PC-9 (cell line): Measurements from ENCODE around the gene WNT9B. TPM values are rescaled to one million over a fixed set of nuclear protein-coding genes. Genes with fewer than 3 reads are reported as not detected.

Source experiments
- BruUV-seq: library from RNA; stranded (reverse); fragments of 400-500 nt; replicated peaks from 2 replicates; lab custom pipeline; 2021; lab: Mats Ljungman, UMichigan
- CTCF ChIA-PET: fragments of 300-600 bp; sonication (Branson Sonifier 250); formaldehyde crosslinking; loops from one replicate; lab custom pipeline; 2022; ENCODE audit warnings: antibody characterized with exemption; lab: Charles Lee
- POLR2A ChIA-PET: fragments of 300-600 bp; sonication (Branson Sonifier 250); formaldehyde crosslinking; loops from one replicate; lab custom pipeline; 2022; ENCODE audit warnings: antibody characterized with exemption; ENCODE audit not compliant: unreplicated experiment; lab: Charles Lee
- DNase-seq, 2 experiments: peaks; one replicate each; pipeline versions ENCODE4 v3.0.0 to v3.0.0-alpha.2; 2015 to 2022; ENCODE audit warnings: mixed read lengths in 1 of 2
- H2AFZ ChIP-seq: fragments of 200-600 bp; sonication (generic); 2 replicates; pipeline ENCODE4 v1.8.1; 2017; ENCODE audit warnings: antibody characterized with exemption
- H3F3A ChIP-seq: fragments of 200-600 bp; sonication (generic); 2 replicates; pipeline ENCODE4 v1.8.1; 2017; ENCODE audit warnings: antibody characterized with exemption, mild to moderate bottlenecking, low read depth; ENCODE audit not compliant: insufficient read depth
- H3K27ac ChIP-seq: fragments of 200-600 bp; sonication (generic); 2 replicates; pipeline ENCODE4 v1.6.1; 2016; ENCODE audit warnings: mixed run types
- H3K27me3 ChIP-seq: fragments of 200-600 bp; sonication (generic); 2 replicates; pipeline ENCODE4 v1.6.1; 2016; ENCODE audit warnings: low read depth, mixed run types; ENCODE audit not compliant: insufficient read depth
- H3K36me3 ChIP-seq: fragments of 200-600 bp; sonication (generic); 2 replicates; pipeline ENCODE4 v1.6.1; 2016; ENCODE audit warnings: low read depth, mixed run types
- H3K4me1 ChIP-seq: fragments of 200-600 bp; sonication (generic); replicated peaks from 2 replicates; pipeline ENCODE4 v1.6.1; 2016; ENCODE audit warnings: mixed run types; ENCODE audit not compliant: insufficient read depth
- H3K4me2 ChIP-seq: fragments of 200-600 bp; sonication (generic); 2 replicates; pipeline ENCODE4 v1.6.1; 2017; ENCODE audit warnings: mixed run types
- H3K4me3 ChIP-seq: fragments of 200-600 bp; sonication (generic); 2 replicates; pipeline ENCODE4 v1.6.1; 2016; ENCODE audit warnings: mixed run types
- H3K79me2 ChIP-seq: fragments of 200-600 bp; sonication (generic); 2 replicates; pipeline ENCODE4 v1.6.1; 2017; ENCODE audit warnings: low read depth, mixed run types
- H3K9me2 ChIP-seq: fragments of 200-600 bp; sonication (generic); 2 replicates; pipeline ENCODE4 v1.8.1; 2017; ENCODE audit warnings: mild to moderate bottlenecking; ENCODE audit not compliant: insufficient read depth
- H3K9me3 ChIP-seq: fragments of 200-600 bp; sonication (generic); 2 replicates; pipeline ENCODE4 v1.8.1; 2016; ENCODE audit warnings: low read depth; ENCODE audit not compliant: insufficient read depth
- H4K20me1 ChIP-seq: fragments of 200-600 bp; sonication (generic); 2 replicates; pipeline ENCODE4 v1.8.1; 2017; ENCODE audit not compliant: insufficient read depth
- CTCF ChIP-seq: fragments of 200-600 bp; sonication (generic); conservative IDR thresholded peaks from 2 replicates; pipeline ENCODE4 v1.6.1; 2017; ENCODE audit warnings: mixed run types, antibody characterized with exemption, mild to moderate bottlenecking, moderate library complexity
- EZH2 ChIP-seq: fragments of 200-600 bp; sonication (generic); IDR thresholded peaks from 2 replicates; pipeline ENCODE4 v1.8.0; 2017; ENCODE audit warnings: antibody characterized with exemption, low read depth
- intact Hi-C: fragments of 100-400 bp; cut with micrococcal nuclease; formaldehyde crosslinking; loops from one replicate; pipeline ENCODE4 v1.10.0; 2022; ENCODE audit not compliant: unreplicated experiment
- total RNA-seq: library from RNA; stranded (reverse); gene quantifications from 2 replicates; pipeline ENCODE4 v1.2.3, GENCODE V29; 2021

Gene WNT9B
- total RNA-seq, 1 experiment from 2014 or later: not detected

GRCh38 chr17:46875849-46876352, 24.5 kb downstream of the WNT9B start:
- Histone ChIP-seq H3K4me3 (no peak overlapping the region), H3K79me2 (no peaks in the 10 kb centered on the region), H3K36me3 (no peaks in the 10 kb centered on the region), H3K27me3 (peaks cover 13% of the 10 kb centered on the region; the same call in 1 of the 2 replicates), H2AFZ (no peak overlapping the region), H4K20me1 (no peaks in the 10 kb centered on the region), H3K9me2 (no peaks in the 10 kb centered on the region), H3K27ac (no peak overlapping the region), H3K9me3 (no peaks in the 10 kb centered on the region), H3F3A (no peaks in the 10 kb centered on the region), H3K4me1 (no peaks in the 10 kb centered on the region), H3K4me2 (no peak overlapping the region)
- peak in 1 of 2 experiments; percentile 2 for DNase-seq
- no TSS peak for BruUV-seq
- ChIA-PET CTCF (interaction anchor here (0.5 kb wide), 1 partner anchor 927 kb away, joined by 3 read pairs; no protein-coding TSS in a partner anchor), POLR2A (interaction anchor here (0.6 kb wide), 1 partner anchor 74 kb away, joined by 3 read pairs; no protein-coding TSS in a partner anchor)
- TF ChIP-seq CTCF (no peak), EZH2 (no peak)
- intact Hi-C loops: no loop called here

- no TSS peak for BruUV-seq
- H3K9me2 ChIP-seq: no peaks in the 10 kb centered on the region
- H3K79me2 ChIP-seq: no peaks in the 10 kb centered on the region
- no peaks in the 10 kb centered on the region for H3F3A ChIP-seq
- no peak overlapping the region for H3K27ac ChIP-seq
- H3K4me2 ChIP-seq: no peak overlapping the region
- POLR2A ChIA-PET: interaction anchor here (0.6 kb wide), 1 partner anchor 75 kb away, joined by 3 read pairs; no protein-coding TSS in a partner anchor
- H4K20me1 ChIP-seq: no peaks in the 10 kb centered on the region
- H2AFZ ChIP-seq: no peak overlapping the region
- DNase-seq: peak; percentile 55 to 57
- no peak overlapping the region for H3K4me3 ChIP-seq
- H3K9me3 ChIP-seq: no peaks in the 10 kb centered on the region
- H3K4me1 ChIP-seq: no peaks in the 10 kb centered on the region
- CTCF ChIA-PET: interaction anchor here (0.5 kb wide), 1 partner anchor 927 kb away, joined by 3 read pairs; no protein-coding TSS in a partner anchor
- intact Hi-C loops: no loop called here
- no peaks in the 10 kb centered on the region for H3K36me3 ChIP-seq
- peaks cover 10% of the 10 kb centered on the region; the same call in 1 of the 2 replicates for H3K27me3 ChIP-seq
- TF ChIP-seq EZH2: no peak
- peak; percentile 80 for TF ChIP-seq CTCF
These were observed 25.0 kb downstream of the WNT9B start for GRCh38 chr17:46876353-46876887.

- H3K27ac ChIP-seq: no peak overlapping the region
- H3K27me3 ChIP-seq: peaks cover 5% of the 10 kb centered on the region; the same call in 1 of the 2 replicates
- H2AFZ ChIP-seq: no peak overlapping the region
- H3K36me3 ChIP-seq: no peaks in the 10 kb centered on the region
- TF ChIP-seq EZH2 (no peak), CTCF (no peak)
- no peaks in the 10 kb centered on the region for H4K20me1 ChIP-seq
- no peaks in the 10 kb centered on the region for H3K9me3 ChIP-seq
- H3K4me3 ChIP-seq: no peak overlapping the region
- POLR2A ChIA-PET: no interaction called here
- H3F3A ChIP-seq: no peaks in the 10 kb centered on the region
- no peaks in the 10 kb centered on the region for H3K79me2 ChIP-seq
- H3K4me2 ChIP-seq: no peak overlapping the region
- peak in 1 of 2 experiments; percentile 1 for DNase-seq
- BruUV-seq: no TSS peak
- CTCF ChIA-PET: no interaction called here
- no peaks in the 10 kb centered on the region for H3K9me2 ChIP-seq
- intact Hi-C loops: no loop called here
- H3K4me1 ChIP-seq: no peaks in the 10 kb centered on the region
These were observed 25.5 kb downstream of the WNT9B start for GRCh38 chr17:46876926-46877325.
